ENCODE results near the gene PPP1R37.

DNA sequence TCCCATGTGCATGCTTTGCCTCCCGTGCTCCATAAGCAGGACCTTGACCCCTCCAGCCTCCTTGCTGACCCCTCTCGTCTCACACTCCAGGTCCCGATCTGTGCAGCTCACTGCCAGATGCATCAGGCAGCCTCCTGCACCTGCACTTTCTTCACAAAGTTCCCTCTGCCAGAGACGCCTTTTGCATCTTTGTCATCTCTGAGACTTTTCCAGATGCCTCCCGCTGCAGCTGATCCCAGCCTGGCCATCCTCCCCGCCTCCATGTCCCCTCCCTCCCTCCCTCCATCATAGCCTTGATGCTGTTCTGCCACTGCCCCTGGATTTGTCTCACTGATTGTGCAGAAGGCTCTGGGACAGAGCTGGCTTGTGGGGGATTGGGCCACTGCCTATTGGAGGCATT, 29.9 kb downstream of the PPP1R37 start:
- no peak for TF ChIP-seq KDM1A (IDR thresholded peaks at IDR 0.05; ENCODE audit: borderline replicate concordance, low read length)
- TF ChIP-seq, protein P1, sequence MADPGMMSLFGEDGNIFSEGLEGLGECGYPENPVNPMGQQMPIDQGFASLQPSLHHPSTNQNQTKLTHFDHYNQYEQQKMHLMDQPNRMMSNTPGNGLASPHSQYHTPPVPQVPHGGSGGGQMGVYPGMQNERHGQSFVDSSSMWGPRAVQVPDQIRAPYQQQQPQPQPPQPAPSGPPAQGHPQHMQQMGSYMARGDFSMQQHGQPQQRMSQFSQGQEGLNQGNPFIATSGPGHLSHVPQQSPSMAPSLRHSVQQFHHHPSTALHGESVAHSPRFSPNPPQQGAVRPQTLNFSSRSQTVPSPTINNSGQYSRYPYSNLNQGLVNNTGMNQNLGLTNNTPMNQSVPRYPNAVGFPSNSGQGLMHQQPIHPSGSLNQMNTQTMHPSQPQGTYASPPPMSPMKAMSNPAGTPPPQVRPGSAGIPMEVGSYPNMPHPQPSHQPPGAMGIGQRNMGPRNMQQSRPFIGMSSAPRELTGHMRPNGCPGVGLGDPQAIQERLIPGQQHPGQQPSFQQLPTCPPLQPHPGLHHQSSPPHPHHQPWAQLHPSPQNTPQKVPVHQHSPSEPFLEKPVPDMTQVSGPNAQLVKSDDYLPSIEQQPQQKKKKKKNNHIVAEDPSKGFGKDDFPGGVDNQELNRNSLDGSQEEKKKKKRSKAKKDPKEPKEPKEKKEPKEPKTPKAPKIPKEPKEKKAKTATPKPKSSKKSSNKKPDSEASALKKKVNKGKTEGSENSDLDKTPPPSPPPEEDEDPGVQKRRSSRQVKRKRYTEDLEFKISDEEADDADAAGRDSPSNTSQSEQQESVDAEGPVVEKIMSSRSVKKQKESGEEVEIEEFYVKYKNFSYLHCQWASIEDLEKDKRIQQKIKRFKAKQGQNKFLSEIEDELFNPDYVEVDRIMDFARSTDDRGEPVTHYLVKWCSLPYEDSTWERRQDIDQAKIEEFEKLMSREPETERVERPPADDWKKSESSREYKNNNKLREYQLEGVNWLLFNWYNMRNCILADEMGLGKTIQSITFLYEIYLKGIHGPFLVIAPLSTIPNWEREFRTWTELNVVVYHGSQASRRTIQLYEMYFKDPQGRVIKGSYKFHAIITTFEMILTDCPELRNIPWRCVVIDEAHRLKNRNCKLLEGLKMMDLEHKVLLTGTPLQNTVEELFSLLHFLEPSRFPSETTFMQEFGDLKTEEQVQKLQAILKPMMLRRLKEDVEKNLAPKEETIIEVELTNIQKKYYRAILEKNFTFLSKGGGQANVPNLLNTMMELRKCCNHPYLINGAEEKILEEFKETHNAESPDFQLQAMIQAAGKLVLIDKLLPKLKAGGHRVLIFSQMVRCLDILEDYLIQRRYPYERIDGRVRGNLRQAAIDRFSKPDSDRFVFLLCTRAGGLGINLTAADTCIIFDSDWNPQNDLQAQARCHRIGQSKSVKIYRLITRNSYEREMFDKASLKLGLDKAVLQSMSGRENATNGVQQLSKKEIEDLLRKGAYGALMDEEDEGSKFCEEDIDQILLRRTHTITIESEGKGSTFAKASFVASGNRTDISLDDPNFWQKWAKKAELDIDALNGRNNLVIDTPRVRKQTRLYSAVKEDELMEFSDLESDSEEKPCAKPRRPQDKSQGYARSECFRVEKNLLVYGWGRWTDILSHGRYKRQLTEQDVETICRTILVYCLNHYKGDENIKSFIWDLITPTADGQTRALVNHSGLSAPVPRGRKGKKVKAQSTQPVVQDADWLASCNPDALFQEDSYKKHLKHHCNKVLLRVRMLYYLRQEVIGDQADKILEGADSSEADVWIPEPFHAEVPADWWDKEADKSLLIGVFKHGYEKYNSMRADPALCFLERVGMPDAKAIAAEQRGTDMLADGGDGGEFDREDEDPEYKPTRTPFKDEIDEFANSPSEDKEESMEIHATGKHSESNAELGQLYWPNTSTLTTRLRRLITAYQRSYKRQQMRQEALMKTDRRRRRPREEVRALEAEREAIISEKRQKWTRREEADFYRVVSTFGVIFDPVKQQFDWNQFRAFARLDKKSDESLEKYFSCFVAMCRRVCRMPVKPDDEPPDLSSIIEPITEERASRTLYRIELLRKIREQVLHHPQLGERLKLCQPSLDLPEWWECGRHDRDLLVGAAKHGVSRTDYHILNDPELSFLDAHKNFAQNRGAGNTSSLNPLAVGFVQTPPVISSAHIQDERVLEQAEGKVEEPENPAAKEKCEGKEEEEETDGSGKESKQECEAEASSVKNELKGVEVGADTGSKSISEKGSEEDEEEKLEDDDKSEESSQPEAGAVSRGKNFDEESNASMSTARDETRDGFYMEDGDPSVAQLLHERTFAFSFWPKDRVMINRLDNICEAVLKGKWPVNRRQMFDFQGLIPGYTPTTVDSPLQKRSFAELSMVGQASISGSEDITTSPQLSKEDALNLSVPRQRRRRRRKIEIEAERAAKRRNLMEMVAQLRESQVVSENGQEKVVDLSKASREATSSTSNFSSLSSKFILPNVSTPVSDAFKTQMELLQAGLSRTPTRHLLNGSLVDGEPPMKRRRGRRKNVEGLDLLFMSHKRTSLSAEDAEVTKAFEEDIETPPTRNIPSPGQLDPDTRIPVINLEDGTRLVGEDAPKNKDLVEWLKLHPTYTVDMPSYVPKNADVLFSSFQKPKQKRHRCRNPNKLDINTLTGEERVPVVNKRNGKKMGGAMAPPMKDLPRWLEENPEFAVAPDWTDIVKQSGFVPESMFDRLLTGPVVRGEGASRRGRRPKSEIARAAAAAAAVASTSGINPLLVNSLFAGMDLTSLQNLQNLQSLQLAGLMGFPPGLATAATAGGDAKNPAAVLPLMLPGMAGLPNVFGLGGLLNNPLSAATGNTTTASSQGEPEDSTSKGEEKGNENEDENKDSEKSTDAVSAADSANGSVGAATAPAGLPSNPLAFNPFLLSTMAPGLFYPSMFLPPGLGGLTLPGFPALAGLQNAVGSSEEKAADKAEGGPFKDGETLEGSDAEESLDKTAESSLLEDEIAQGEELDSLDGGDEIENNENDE (IDR thresholded peaks at IDR 0.05; ENCODE audit: insufficient replicate concordance, low read length), result no peak
- TF ChIP-seq, protein P2, sequence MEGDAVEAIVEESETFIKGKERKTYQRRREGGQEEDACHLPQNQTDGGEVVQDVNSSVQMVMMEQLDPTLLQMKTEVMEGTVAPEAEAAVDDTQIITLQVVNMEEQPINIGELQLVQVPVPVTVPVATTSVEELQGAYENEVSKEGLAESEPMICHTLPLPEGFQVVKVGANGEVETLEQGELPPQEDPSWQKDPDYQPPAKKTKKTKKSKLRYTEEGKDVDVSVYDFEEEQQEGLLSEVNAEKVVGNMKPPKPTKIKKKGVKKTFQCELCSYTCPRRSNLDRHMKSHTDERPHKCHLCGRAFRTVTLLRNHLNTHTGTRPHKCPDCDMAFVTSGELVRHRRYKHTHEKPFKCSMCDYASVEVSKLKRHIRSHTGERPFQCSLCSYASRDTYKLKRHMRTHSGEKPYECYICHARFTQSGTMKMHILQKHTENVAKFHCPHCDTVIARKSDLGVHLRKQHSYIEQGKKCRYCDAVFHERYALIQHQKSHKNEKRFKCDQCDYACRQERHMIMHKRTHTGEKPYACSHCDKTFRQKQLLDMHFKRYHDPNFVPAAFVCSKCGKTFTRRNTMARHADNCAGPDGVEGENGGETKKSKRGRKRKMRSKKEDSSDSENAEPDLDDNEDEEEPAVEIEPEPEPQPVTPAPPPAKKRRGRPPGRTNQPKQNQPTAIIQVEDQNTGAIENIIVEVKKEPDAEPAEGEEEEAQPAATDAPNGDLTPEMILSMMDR (IDR thresholded peaks at IDR 0.05; ENCODE audit: control extremely low read depth in 1 of 3, insufficient read depth in 1 of 3, low read depth in 1 of 3, low read length in 3 of 3), result no peak
- TF ChIP-seq SIRT6 (IDR thresholded peaks at IDR 0.05; ENCODE audit: low read length), result no peak
